Endothelial cell of umbilical vein (primary cell): ENCODE results near the gene UBXN1. TPM values are rescaled to one million over a fixed set of nuclear protein-coding genes. Genes with fewer than 3 reads are reported as not detected.

Source experiments
- BruUV-seq: library from RNA; stranded (reverse); fragments of 400-500 nt; replicated peaks from 2 replicates; lab custom pipeline; 2021; lab: Mats Ljungman, UMichigan
- CTCF ChIA-PET: fragments of 300-600, 350-600 bp; sonication (Branson Sonifier 250); formaldehyde crosslinking; loops from one replicate; lab custom pipeline; 2021; ENCODE audit warnings: antibody characterized with exemption, inconsistent platforms; lab: Charles Lee
- POLR2A ChIA-PET: fragments of 300-600, 350-600 bp; sonication (Branson Sonifier 250); formaldehyde crosslinking; loops from one replicate; lab custom pipeline; 2021; ENCODE audit warnings: antibody characterized with exemption, inconsistent platforms; lab: Charles Lee
- DNase-seq: peaks from one replicate; pipeline ENCODE4 v3.0.0-alpha.2; 2011; ENCODE audit warnings: low read depth, low spot score
- FAIRE-seq: peaks from 2 replicates; lab custom pipeline; 2011; peaks lifted over from hg19 to GRCh38; lab: Jason Lieb, UNC
- H2AFZ ChIP-seq: 2 replicates; pipeline ENCODE4 v1.6.0; 2012; ENCODE audit warnings: low read depth, low read length, control low read depth, inconsistent platforms
- H3K27ac ChIP-seq: 2 replicates; pipeline ENCODE4 v1.5.1; 2011; ENCODE audit warnings: low read depth, mild to moderate bottlenecking, control low read depth, low read length, moderate library complexity; ENCODE audit not compliant: insufficient read depth
- H3K27me3 ChIP-seq, 2 experiments: 2 replicates each; pipeline versions ENCODE4 v1.6.0 to v1.6.1; 2011; ENCODE audit warnings: low read length in 2 of 2, mixed read lengths in 1 of 2; ENCODE audit not compliant: control insufficient read depth in 2 of 2, insufficient read depth in 2 of 2
- H3K36me3 ChIP-seq, 2 experiments: 2 replicates in 1 of 2; 3 replicates in 1 of 2; pipeline ENCODE4 v1.5.1; 2011; ENCODE audit warnings: low read length in 2 of 2, mild to moderate bottlenecking in 1 of 2, moderate library complexity in 1 of 2; ENCODE audit not compliant: control insufficient read depth in 2 of 2, insufficient read depth in 2 of 2; ENCODE audit errors: extremely low read depth in 1 of 2
- H3K4me1 ChIP-seq: 3 replicates; pipeline ENCODE4 v1.5.1; 2011; ENCODE audit warnings: mild to moderate bottlenecking, low read length; ENCODE audit not compliant: control insufficient read depth, insufficient read depth; ENCODE audit errors: extremely low read depth
- H3K4me2 ChIP-seq: 2 replicates; pipeline ENCODE4 v1.6.1; 2011; ENCODE audit warnings: low read length, control low read depth, mixed read lengths; ENCODE audit not compliant: insufficient read depth
- H3K4me3 ChIP-seq, 3 experiments: fragments of 200-600 bp in 1 of 3; sonication (generic), shearing (Covaris generic) in 1 of 3; replicated peaks in 1 of 3; 2 replicates each; pipeline ENCODE4 v1.5.1; 2011 to 2016; ENCODE audit warnings: control low read depth in 3 of 3, low read length in 3 of 3, mild to moderate bottlenecking in 2 of 3, inconsistent platforms in 1 of 3, low read depth in 1 of 3, moderate library complexity in 1 of 3; ENCODE audit not compliant: insufficient read depth in 1 of 3
- H3K79me2 ChIP-seq: 2 replicates; pipeline ENCODE4 v1.6.0; 2012; ENCODE audit warnings: low read length, inconsistent platforms; ENCODE audit not compliant: control insufficient read depth, insufficient read depth
- H3K9ac ChIP-seq: replicated peaks from 2 replicates; pipeline ENCODE3; 2011; ENCODE audit warnings: low read length, control low read depth; ENCODE audit not compliant: insufficient read depth; ENCODE audit errors: extremely low read depth
- H3K9me1 ChIP-seq: replicated peaks from 3 replicates; pipeline ENCODE4 v1.6.0; 2011; ENCODE audit warnings: mild to moderate bottlenecking, low read length; ENCODE audit not compliant: control insufficient read depth, insufficient read depth; ENCODE audit errors: extremely low read depth
- H3K9me3 ChIP-seq: replicated peaks from 2 replicates; pipeline ENCODE4 v1.5.1; 2012; ENCODE audit warnings: low read length, inconsistent platforms; ENCODE audit not compliant: control insufficient read depth, insufficient read depth
- H4K20me1 ChIP-seq: replicated peaks from 2 replicates; pipeline ENCODE3; 2011; ENCODE audit warnings: mild to moderate bottlenecking, low read length; ENCODE audit not compliant: control insufficient read depth, insufficient read depth; ENCODE audit errors: extremely low read depth
- CTCF ChIP-seq, 2 donors: IDR thresholded peaks; 1 replicate in 1 of 2; 2 replicates in 1 of 2; pipeline ENCODE4 v1.5.1; 2011; ENCODE audit warnings: low read length in 2 of 2, mild to moderate bottlenecking in 2 of 2, moderate library complexity in 2 of 2, control low read depth in 1 of 2, inconsistent platforms in 1 of 2, low read depth in 1 of 2; ENCODE audit not compliant: insufficient read depth in 1 of 2; ENCODE audit errors: extremely low read depth in 1 of 2
- EZH2 ChIP-seq: IDR thresholded peaks from 2 replicates; pipeline ENCODE4 v1.6.1; 2012; ENCODE audit warnings: borderline replicate concordance, low read depth, mild to moderate bottlenecking, moderate library complexity, low read length, inconsistent platforms; ENCODE audit not compliant: severe bottlenecking
- FOS ChIP-seq: IDR thresholded peaks from 2 replicates; pipeline ENCODE4 v1.6.1; 2011; ENCODE audit warnings: mild to moderate bottlenecking, low read length, moderate library complexity, borderline replicate concordance; ENCODE audit not compliant: insufficient read depth
- GATA2 ChIP-seq: IDR thresholded peaks from 2 replicates; pipeline ENCODE4 v1.7.0; 2011; ENCODE audit warnings: low read depth, mild to moderate bottlenecking, moderate library complexity, mixed read lengths, low read length; ENCODE audit not compliant: insufficient read length, insufficient read depth
- JUN ChIP-seq: IDR thresholded peaks from 2 replicates; pipeline ENCODE4 v1.6.1; 2011; ENCODE audit warnings: borderline replicate concordance, low read depth; ENCODE audit not compliant: insufficient read length, insufficient read depth
- MYC ChIP-seq: IDR thresholded peaks from one replicate; pipeline ENCODE4 v1.6.1; 2011; ENCODE audit warnings: mild to moderate bottlenecking, low read depth, low read length
- POLR2A ChIP-seq: IDR thresholded peaks from 2 replicates; pipeline ENCODE4 v1.6.1; 2012; ENCODE audit warnings: low read depth, mild to moderate bottlenecking, control low read depth, low read length
- POLR2AphosphoS5 ChIP-seq: IDR thresholded peaks from 2 replicates; pipeline ENCODE4 v1.6.1; 2012; ENCODE audit warnings: low read depth, mild to moderate bottlenecking, control low read depth, low read length, moderate library complexity; ENCODE audit not compliant: insufficient read depth
- dilution Hi-C: fragments of 300-500 bp; cut with MboI; formaldehyde crosslinking; loops from one replicate; pipeline ENCODE4 v1.15.0; 2019; ENCODE audit warnings: low sequenced_read_pairs; ENCODE audit not compliant: extremely low pct_ligation_motif_present
- intact Hi-C: fragments of 100-400 bp; cut with micrococcal nuclease; formaldehyde crosslinking; loops from one replicate; pipeline ENCODE4 v1.10.0; 2022
- polyA plus RNA-seq, 4 experiments: library from polyadenylated mRNA; depleted of rRNA in 3 of 4; stranded (reverse) in 3 of 4; unstranded in 1 of 4; fragments of >200 nt; gene quantifications; 2 replicates each; pipeline versions ENCODE4 v1.2.1 to v1.2.3, GENCODE V29; 2011 to 2012; ENCODE audit warnings: missing spikeins in 1 of 4
- total RNA-seq: library from RNA; stranded (reverse); gene quantifications from 2 replicates; pipeline ENCODE4 v1.2.3, GENCODE V29; 2021
- TF ChIP-seq, protein P1 (sequence below): IDR thresholded peaks from 2 replicates; pipeline ENCODE4 v1.6.1; 2011; ENCODE audit not compliant: insufficient read depth, insufficient read length

Gene UBXN1
- total and polyA plus RNA-seq, 2 donors (not counting 3 experiments of a cell fraction or from before 2014, with no cell fraction given): 113 to 114 TPM

DNA sequence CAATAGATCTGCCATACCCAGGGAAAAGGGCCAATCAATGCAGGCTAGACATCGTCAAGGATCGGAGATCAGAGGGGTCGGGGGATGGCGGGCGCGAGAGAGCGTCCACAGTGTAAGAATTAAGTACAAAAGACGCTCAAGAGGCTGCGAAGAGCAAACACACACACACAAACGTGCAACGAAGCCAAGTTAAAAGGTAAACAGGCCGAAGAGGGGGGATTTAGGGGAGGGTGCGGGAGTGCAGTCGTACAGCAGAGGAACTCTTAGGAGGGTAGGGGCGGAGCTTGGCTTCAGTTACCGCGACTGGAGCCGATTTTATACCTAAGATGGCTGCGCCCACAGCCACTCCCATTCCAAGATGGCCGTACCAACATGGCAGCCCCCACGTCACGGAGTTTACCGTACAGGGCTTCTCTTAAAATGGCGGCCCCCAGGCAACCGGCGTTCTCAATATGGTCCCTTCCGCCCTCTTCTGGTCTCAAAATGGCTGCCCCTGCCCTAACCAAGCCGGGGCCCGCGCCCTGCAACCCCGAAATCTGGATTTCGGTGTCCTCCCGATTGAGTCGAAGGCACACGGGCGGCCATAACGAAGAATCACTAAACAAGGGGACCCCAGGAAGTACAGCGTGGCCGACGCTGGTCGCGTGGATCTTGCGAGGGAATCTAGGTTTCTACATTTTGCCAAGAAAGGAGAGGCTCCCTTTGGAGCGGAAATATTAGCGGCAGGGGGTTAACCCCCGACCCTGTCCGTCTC, 30.6 kb upstream of the UBXN1 start:
- Histone ChIP-seq H4K20me1 (no peaks in the 10 kb centered on the region), H3K9me1 (no peaks in the 10 kb centered on the region), H3K4me2 (peak overlapping the region; percentile 85), H3K27ac (peak overlapping the region; percentile 73), H3K9me3 (no peaks in the 10 kb centered on the region), H3K79me2 (no peaks in the 10 kb centered on the region), H3K4me3 (peak overlapping the region; percentile 22 to 68 (median 58)), H3K4me1 (peaks cover 25% of the 10 kb centered on the region), H3K9ac (peak overlapping the region; percentile 78), H3K27me3 (no peaks in the 10 kb centered on the region), H3K36me3 (peaks cover 12 to 13% of the 10 kb centered on the region in 2 experiments), H2AFZ (peak overlapping the region; percentile 88)
- intact Hi-C loops: loop anchor here (1.0 to 5.0 kb wide), 3 partner anchors 18 to 57 kb away; partner anchors contain the start of genes C11orf98, CSKMT, HNRNPUL2 and INTS5
- BruUV-seq: TSS peak; percentile 20
- POLR2A ChIA-PET: interaction anchor here (0.5 to 2.8 kb wide), 5 partner anchors 18 to 255 kb away, joined by 3 to 8 read pairs (median 5); partner anchors contain the start of genes C11orf98, CSKMT and HNRNPUL2
- peak; percentile 99 for FAIRE-seq
- TF ChIP-seq POLR2AphosphoS5 (peak; percentile 98), GATA2 (no peak), MYC (no peak), CTCF (IDR thresholded peaks at IDR 0.05; ENCODE audit: extremely low read depth in 1 of 2, insufficient read depth in 1 of 2, low read depth in 1 of 2, low read length in 2 of 2) (no peak), EZH2 (no peak), JUN (no peak), POLR2A (peak; percentile 91), FOS (no peak)
- TF ChIP-seq, protein P1, sequence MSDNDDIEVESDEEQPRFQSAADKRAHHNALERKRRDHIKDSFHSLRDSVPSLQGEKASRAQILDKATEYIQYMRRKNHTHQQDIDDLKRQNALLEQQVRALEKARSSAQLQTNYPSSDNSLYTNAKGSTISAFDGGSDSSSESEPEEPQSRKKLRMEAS: no peak
- peak; percentile 98 for DNase-seq
- dilution Hi-C loops: no loop called here
- CTCF ChIA-PET: interaction anchor here (1.0 to 1.7 kb wide), 6 partner anchors 18 to 172 kb away, joined by 3 to 7 read pairs (median 4); partner anchors contain the start of genes C11orf98, CSKMT, HNRNPUL2 and SLC3A2
